ENCODE results near the gene MFSD6. TPM values are rescaled to one million over a fixed set of nuclear protein-coding genes. Genes with fewer than 3 reads are reported as not detected.

MFSD6 gene
- total and polyA plus RNA-seq, 2 donors (not counting 1 experiment from before 2014, with no cell fraction given) = 31.4 to 50.8 TPM

DNA sequence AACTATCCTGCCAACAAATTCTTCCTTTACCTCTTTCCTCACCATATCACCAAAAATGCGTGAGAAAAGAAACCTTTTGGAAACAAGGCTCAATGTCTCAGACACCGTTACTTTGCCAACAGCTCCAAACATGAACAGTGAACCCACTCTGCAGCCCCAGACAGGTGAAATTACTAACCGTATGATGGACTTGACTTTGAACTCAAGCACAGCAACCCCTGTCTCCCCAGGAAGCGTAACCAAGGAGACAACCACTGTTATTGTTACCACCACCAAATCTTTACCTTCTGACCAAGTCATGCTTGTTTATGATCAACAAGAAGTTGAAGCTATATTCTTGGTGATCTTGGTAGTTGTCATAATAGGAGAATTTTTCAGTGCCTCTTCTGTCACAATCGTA is 28.4 kb downstream of the MFSD6 start:
- no peak overlapping the region for H3K27ac ChIP-seq (ENCODE audit: insufficient read depth, low read length)
- H3K4me1 ChIP-seq (ENCODE audit: control insufficient read depth, extremely low read depth, insufficient read depth, low read length) = no peaks in the 10 kb centered on the region
- H3K9ac ChIP-seq (ENCODE audit: insufficient read depth, low read length) = no peak overlapping the region
- no peaks in the 10 kb centered on the region for H4K20me1 ChIP-seq (ENCODE audit: control insufficient read depth, extremely low read depth, insufficient read depth, low read length)
- no peak for TF ChIP-seq EZH2 (IDR thresholded peaks at IDR 0.05; ENCODE audit: low read length, missing control alignments)
- TF ChIP-seq, protein P1, sequence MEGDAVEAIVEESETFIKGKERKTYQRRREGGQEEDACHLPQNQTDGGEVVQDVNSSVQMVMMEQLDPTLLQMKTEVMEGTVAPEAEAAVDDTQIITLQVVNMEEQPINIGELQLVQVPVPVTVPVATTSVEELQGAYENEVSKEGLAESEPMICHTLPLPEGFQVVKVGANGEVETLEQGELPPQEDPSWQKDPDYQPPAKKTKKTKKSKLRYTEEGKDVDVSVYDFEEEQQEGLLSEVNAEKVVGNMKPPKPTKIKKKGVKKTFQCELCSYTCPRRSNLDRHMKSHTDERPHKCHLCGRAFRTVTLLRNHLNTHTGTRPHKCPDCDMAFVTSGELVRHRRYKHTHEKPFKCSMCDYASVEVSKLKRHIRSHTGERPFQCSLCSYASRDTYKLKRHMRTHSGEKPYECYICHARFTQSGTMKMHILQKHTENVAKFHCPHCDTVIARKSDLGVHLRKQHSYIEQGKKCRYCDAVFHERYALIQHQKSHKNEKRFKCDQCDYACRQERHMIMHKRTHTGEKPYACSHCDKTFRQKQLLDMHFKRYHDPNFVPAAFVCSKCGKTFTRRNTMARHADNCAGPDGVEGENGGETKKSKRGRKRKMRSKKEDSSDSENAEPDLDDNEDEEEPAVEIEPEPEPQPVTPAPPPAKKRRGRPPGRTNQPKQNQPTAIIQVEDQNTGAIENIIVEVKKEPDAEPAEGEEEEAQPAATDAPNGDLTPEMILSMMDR (conservative IDR thresholded peaks at IDR 0.05 in 1 of 2, IDR thresholded peaks at IDR 0.05 in 1 of 2; ENCODE audit: low read depth in 1 of 2, low read length in 2 of 2) = no peak
- H3K27me3 ChIP-seq (ENCODE audit: control insufficient read depth, insufficient read depth, low read length) = no peaks in the 10 kb centered on the region
- H3K4me3 ChIP-seq (replicated peaks in 1 of 4; ENCODE audit: control extremely low read depth in 1 of 4, insufficient read depth in 1 of 4, low read depth in 3 of 4, low read length in 4 of 4) = no peak overlapping the region
- no peaks in the 10 kb centered on the region for H3K36me3 ChIP-seq (ENCODE audit: control insufficient read depth, insufficient read depth, low read length)
- DNase-seq (ENCODE audit: low read depth in 2 of 2) = no peak
- H3K79me2 ChIP-seq (ENCODE audit: control insufficient read depth, insufficient read depth, low read length) = no peaks in the 10 kb centered on the region
- no peak overlapping the region for H3K4me2 ChIP-seq (ENCODE audit: extremely low read depth, insufficient read depth, low read length)
- H2AFZ ChIP-seq (ENCODE audit: low read length) = no peak overlapping the region
- no peaks in the 10 kb centered on the region for H3K9me3 ChIP-seq (ENCODE audit: control insufficient read depth, insufficient read depth, low read depth, low read length)

DNA sequence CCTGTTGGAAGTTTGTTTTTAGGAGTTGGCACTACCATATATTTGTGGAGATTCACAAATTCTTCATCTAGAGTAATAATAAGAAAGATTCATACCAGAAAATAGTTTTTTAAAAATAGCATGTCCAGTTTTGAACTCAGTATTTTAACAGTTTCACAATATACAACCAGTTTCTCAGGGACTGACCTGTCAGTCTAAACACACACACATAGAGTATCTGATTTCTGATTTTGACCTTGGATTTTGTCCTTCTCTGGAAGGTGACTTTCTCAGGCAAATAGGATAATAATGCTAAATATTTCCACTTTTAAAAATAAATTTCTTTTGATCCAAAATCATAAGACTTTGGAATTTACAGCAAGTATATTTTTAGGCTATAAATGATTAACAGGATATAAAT is 32.0 kb downstream of the MFSD6 start:
- no peak overlapping the region for H3K4me2 ChIP-seq (ENCODE audit: extremely low read depth, insufficient read depth, low read length)
- no peaks in the 10 kb centered on the region for H3K79me2 ChIP-seq (ENCODE audit: control insufficient read depth, insufficient read depth, low read length)
- H3K4me1 ChIP-seq (ENCODE audit: control insufficient read depth, extremely low read depth, insufficient read depth, low read length) = no peaks in the 10 kb centered on the region
- H3K4me3 ChIP-seq (replicated peaks in 1 of 4; ENCODE audit: control extremely low read depth in 1 of 4, insufficient read depth in 1 of 4, low read depth in 3 of 4, low read length in 4 of 4) = no peak overlapping the region
- no peaks in the 10 kb centered on the region for H3K27me3 ChIP-seq (ENCODE audit: control insufficient read depth, insufficient read depth, low read length)
- no peaks in the 10 kb centered on the region for H3K36me3 ChIP-seq (ENCODE audit: control insufficient read depth, insufficient read depth, low read length)
- no peak for DNase-seq (ENCODE audit: low read depth in 2 of 2)
- H2AFZ ChIP-seq (ENCODE audit: low read length) = no peak overlapping the region
- H4K20me1 ChIP-seq (ENCODE audit: control insufficient read depth, extremely low read depth, insufficient read depth, low read length) = no peaks in the 10 kb centered on the region
- no peak overlapping the region for H3K9ac ChIP-seq (ENCODE audit: insufficient read depth, low read length)
- no peaks in the 10 kb centered on the region for H3K9me3 ChIP-seq (ENCODE audit: control insufficient read depth, insufficient read depth, low read depth, low read length)
- TF ChIP-seq, protein P1 (conservative IDR thresholded peaks at IDR 0.05 in 1 of 2, IDR thresholded peaks at IDR 0.05 in 1 of 2; ENCODE audit: low read depth in 1 of 2, low read length in 2 of 2) = no peak
- TF ChIP-seq EZH2 (IDR thresholded peaks at IDR 0.05; ENCODE audit: low read length, missing control alignments) = no peak
- no peak overlapping the region for H3K27ac ChIP-seq (ENCODE audit: insufficient read depth, low read length)

DNA sequence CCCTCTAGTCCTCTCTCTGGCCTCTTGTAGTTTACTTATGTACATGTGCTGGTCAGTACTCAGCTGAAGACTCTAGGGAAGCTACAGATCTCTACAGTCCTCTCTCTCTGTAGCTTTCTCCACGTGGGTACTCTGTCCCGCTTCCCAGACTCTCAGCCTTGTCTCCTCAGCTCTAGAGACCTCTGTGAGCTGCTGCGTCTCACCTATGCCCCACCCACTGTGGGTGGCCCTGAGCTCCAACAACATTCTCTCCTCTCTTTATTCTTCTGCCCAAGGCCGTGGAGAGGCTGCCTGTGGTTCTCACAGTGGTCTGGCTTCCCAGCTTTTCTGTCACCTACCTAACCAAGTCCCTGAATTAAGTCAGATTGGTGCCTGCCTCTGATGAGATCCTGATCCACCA is 33.4 kb downstream of the MFSD6 start:
- no peak for DNase-seq (ENCODE audit: low read depth in 2 of 2)
- no peak for TF ChIP-seq EZH2 (IDR thresholded peaks at IDR 0.05; ENCODE audit: low read length, missing control alignments)
- TF ChIP-seq, protein P1 (conservative IDR thresholded peaks at IDR 0.05 in 1 of 2, IDR thresholded peaks at IDR 0.05 in 1 of 2; ENCODE audit: low read depth in 1 of 2, low read length in 2 of 2) = no peak
- no peak overlapping the region for H3K9ac ChIP-seq (ENCODE audit: insufficient read depth, low read length)
- no peaks in the 10 kb centered on the region for H4K20me1 ChIP-seq (ENCODE audit: control insufficient read depth, extremely low read depth, insufficient read depth, low read length)
- H3K27me3 ChIP-seq (ENCODE audit: control insufficient read depth, insufficient read depth, low read length) = no peaks in the 10 kb centered on the region
- no peaks in the 10 kb centered on the region for H3K79me2 ChIP-seq (ENCODE audit: control insufficient read depth, insufficient read depth, low read length)
- no peak overlapping the region for H3K27ac ChIP-seq (ENCODE audit: insufficient read depth, low read length)
- H3K4me1 ChIP-seq (ENCODE audit: control insufficient read depth, extremely low read depth, insufficient read depth, low read length) = no peaks in the 10 kb centered on the region
- H3K9me3 ChIP-seq (ENCODE audit: control insufficient read depth, insufficient read depth, low read depth, low read length) = no peaks in the 10 kb centered on the region
- H2AFZ ChIP-seq (ENCODE audit: low read length) = no peak overlapping the region
- H3K4me3 ChIP-seq (replicated peaks in 1 of 4; ENCODE audit: control extremely low read depth in 1 of 4, insufficient read depth in 1 of 4, low read depth in 3 of 4, low read length in 4 of 4) = no peak overlapping the region
- H3K36me3 ChIP-seq (ENCODE audit: control insufficient read depth, insufficient read depth, low read length) = no peaks in the 10 kb centered on the region
- no peak overlapping the region for H3K4me2 ChIP-seq (ENCODE audit: extremely low read depth, insufficient read depth, low read length)
